ENCODE data around the gene DPF3.

The DPF3 gene

DNA sequence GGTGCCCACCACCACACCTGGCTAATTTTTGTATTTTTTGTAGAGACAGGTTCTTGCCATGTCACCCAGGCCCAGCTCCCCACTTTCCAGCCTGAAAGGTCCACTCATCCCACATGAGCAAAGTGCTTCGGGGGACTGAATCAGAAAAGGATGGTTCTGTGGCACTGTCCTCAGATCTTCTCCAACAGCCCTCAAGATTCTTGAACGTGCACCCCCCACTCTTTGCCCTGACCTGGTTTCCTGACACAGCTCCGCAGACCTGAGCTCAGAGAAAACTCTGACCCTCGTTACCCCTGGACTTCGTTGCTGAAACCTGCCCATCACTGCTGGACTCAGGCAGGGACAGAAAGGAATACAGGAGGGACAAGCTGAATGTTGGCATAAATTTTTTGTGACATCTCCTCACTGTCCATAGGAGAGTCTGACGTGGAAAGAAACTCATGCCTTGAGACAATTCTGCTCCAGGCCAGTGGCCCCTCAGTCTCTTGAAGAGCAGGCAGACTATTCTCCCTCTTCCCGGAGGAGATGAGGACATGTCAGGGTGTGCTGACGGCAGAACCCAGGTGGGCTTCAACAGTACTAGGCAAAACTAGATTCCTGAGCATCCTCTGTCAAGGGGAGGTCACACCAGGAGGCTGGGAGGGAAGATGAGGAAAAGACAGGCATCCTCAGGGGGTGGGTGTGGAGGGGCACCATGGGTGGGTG is 149.3 kb downstream of the DPF3 start:
- no peak for DNase-seq

DNA sequence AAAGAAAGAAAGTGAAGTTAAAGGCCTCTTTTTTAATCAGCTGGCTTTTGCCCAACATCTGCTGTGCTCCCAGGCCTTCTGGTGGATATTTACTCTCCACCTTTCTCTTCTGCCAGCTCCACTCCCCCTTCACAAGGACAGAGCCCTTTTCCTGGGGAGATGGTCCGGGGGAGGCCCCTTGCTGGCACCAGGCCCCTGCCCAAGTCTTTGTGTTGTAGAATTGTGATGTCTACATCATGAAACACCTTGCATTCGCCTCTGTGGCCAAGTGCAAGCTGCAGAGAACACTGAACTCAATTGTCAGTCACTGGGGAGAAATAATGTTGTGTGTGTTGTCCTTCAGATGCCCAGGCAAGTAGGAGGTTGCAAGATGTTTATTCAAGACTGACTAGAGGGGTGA is 150.3 kb downstream of the DPF3 start:
- peak in 5 of 58 donors; percentile 13 to 44 (median 27) for DNase-seq

DNA sequence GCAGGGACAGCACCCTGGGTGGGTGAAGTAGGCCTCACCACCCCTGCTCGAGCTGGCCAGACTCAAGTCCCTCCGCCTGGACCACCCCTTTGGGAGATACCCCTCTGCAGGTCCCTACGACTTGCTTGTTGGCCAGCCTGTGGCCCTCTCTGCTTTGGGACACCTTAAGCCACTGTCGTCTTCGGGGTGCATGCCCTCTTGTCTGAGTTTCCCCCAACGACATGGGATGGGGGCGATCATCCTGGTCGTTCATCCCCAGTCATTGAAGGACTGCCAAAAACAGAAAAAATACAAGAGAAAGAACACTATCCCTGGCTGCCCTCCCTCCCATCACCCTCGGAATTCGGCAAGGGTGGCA is 151.1 kb downstream of the DPF3 start:
- DNase-seq: peak in 2 of 58 donors; percentile 24 to 27

DNA sequence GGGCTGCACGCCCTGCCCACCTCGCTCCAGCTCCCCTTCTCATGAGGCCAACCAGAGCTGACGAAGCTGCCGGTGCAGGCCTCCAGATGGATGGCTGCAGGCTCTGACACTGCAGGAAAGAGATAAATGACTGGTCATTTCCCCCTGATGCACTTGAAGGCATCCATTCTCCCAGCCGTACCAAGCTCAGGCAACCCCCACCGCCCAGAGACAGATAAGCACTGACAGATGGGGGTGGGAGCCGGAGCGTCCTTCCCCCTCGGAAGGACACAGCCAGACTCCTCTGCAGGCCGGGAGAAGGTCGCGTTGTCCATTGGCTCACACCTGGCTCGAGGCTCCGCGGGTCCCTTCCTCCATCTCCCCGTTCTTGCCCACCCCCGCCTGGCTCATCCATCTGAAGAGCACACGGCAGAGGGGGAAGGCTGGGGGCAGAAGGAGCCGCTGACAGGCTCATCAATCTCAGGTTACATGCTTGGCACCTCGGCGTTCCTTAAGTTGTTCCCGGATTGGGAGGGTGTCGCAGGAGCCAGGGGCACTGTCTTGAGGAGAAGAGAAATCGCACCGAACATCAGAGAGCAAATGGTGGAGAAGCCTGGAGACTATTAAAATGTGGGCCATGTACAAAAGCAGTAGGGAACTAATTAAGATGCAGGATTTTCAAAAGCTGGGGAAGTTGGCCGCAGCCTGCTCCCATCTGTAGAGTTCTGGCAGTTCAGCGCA is 151.6 kb downstream of the DPF3 start:
- DNase-seq: peak in 14 of 58 donors; percentile 5 to 62 (median 28)

DNA sequence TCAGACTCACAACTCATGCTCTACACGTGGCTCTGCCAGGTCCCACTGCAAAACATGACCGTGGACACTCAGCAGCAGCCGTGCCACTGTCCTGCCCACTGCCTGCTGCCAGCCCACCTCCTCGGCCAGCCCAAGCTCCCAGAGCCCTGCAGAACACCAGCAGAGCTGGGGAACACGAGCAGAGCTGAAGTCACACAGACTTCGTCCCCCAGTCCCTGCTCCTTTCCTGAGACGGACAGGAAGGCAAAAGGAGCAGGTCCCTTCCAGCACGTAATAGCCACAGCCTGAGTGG is 152.1 kb downstream of the DPF3 start:
- no peak for DNase-seq

DNA sequence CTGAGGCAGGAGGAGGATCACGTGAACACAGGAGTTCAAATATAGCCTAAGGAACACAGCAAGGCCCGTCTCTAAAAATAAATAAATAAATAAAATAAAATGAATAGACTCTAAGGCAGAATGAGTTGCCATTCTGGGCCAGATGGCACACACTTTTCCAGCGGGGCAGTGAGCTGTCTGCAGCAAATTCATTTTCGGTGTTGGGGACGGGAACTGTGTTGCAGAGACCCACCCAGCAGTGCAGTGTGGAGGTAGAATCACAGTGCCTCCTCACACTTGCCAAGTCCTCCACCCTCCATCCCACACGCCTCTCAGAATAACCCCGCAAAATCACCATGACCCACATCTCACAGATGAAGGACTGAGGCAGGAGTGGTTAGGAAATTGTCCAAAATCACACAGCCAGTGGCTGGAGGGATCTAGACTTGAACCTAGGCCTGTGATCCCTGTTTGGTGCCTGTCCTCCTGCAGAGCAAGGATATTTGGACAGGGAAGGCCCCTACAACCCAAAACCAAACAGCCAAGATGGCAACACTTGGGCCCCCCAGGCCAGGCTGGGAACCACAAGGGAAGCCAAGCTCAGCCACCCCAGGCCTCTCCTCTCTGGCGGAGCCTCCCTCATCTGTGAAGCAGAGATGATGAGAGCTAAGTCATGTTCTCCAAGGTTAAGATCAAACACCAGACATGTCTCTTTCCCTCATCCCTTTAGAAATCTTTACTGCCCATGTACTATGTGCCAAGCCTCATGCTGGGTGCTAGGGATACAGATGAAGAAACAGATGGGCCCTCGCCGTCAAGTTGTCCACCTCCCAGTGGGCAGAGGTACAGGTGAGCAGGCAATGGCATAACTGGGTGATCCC is 152.7 kb downstream of the DPF3 start:
- DNase-seq: no peak

DNA sequence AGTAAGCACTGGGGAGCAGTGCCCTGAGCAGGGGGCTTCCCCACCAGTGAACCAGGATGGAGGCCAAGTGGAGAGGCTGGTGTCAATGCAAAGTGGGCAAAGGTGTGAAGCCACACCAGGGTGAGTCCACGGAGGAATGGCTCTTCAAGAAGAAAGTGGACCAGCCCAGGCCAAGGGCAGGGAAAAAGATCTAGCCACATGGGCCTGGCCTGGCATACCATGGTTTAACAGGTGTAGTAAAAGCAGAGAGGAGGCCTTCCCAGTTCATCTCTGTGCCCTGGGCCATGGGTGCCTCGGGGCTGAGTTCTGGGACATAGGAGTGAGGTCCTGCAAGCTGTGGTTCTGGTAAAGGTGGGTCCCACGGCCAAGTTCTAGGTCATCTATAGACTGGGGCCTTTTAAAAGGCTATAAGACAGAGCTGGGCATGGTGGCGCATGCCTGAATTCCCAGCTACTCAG is 153.4 kb downstream of the DPF3 start:
- no peak for DNase-seq

DNA sequence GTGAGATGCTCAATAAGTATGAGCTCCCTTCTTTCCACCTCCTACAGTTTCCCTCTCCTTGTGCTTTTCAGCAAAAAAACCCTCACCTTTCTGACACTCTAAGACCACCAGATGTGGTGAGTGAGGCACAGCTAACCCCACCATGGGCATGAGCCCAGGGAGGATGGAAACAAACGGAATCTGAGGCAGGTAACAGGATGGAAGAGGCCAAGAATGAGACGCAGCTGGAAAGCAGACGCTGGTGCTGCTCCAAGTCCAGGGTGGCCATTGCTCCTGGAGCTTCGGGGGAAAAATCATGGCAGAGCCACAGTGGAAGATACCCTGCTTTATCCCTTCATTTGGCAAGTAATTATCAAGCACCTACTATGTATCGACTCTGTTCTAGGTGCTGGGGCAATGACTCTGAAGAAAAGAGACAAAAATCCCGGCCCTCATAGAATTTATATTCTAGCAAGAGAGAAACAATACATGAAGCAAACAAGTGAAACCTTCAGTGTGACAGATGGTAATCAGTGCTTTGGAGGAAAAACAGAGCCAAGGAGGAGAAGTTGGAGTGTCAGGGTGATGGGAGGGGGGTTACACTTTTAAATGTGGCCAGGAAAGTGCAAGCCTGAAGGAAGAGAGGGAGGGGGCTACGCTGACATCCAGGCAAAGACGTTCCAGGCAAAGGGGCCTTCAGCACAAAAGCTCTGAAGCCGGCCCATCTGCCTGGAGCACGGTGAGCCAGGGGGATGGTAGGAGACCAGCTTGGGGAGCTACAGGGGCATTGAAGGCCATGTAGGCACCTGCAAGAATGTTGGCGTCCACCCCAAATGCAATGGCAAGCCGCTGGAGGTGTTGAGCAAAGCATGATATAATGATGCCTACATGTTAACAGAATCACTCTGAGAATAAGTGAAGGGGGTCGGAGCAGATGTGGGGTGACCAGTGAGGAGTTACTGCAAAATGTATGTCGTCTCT is 154.2 kb downstream of the DPF3 start:
- no peak for DNase-seq

DNA sequence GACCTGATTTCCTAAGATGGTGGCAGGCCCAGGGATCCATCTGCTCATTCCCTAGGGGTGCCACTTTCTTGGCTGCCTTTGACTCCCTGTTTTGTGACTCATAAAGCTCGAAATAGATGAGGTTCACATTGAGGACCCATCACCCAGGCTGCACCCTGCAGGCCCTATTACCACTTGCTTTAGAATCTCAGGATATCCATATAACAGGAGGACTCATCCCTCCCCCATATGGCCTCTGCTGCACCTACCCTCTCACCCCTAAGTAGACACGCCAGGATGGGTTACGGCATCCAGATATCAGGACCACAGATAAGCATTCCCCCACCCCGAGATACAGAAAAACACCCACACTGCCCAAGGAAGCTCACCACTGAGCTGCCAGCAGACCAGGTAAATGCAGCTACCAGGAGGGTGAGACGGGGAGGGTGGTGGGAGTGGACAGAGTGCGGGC is 155.7 kb downstream of the DPF3 start:
- DNase-seq: no peak

DNA sequence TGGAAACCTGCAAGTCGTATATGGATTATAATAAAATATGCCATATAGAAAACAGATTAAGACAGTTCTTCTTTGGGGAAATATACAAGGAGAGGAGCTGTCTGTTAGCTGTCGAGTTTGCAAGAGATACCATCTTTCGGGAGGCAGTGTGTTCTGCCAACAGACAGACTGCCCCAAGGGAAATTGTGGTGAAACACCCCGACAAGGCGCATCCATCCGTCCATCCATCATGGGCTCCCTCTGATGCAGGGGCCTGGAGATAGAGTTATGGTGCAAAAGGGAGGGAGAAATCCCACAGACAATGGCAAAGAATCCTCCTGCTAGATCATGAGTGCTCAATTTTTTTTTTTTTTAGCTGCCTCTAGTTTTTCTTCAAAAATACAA is 156.3 kb downstream of the DPF3 start:
- no peak for DNase-seq

DNA sequence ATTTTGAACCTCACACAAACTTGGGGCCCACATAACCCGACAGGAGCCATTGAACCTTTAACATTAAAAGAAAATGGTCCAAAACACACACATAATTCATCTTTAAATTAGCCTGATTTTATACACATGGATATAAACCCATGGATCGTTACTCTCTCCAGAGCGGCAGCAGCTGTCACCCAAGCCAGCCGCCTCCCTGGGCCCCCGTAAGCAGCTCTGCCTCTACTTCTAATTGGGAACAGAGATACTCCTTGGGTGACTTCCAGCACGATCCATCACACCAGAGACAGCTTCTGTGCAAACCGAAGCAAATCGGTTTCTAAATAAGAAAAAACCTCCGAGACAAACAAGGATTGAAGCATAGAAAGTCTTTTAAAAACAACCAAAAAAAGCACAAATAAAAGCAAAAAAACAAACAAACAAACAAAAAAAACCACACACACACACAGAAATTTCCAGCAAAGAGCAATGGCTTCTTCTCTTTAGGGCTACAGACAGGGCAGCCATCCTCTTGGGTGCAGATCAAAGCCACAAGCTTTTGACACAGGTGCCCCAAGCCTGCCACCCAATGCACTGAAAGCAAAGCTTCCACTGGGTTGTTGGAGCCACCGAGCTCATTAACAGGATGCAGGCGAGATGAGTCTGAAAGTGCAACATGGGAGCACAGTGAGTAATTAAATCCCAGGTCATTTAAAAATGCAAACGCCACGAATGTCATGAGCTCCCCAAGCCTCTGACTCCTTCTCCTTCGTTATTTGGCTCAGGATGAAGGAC is 156.9 kb downstream of the DPF3 start:
- DNase-seq: no peak

DNA sequence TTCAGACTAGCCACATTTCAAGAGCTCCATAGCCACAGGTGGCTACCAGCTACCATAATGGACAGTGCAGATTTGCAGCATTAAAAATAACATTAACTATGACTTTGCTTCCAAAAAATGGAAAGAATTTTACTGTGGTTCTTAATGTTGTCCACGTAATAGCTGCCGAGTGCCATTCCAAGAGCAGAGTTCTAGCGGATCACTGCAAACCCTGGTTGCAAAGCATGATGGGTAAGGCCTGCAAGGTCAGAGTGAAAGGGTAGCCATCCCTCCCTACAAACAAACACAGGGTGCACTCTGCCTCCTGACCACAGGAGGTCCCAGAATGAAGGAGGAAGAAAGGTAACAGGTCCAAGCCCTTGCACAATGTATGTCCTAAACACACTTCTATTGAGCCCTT is 157.6 kb downstream of the DPF3 start:
- DNase-seq: no peak

DNA sequence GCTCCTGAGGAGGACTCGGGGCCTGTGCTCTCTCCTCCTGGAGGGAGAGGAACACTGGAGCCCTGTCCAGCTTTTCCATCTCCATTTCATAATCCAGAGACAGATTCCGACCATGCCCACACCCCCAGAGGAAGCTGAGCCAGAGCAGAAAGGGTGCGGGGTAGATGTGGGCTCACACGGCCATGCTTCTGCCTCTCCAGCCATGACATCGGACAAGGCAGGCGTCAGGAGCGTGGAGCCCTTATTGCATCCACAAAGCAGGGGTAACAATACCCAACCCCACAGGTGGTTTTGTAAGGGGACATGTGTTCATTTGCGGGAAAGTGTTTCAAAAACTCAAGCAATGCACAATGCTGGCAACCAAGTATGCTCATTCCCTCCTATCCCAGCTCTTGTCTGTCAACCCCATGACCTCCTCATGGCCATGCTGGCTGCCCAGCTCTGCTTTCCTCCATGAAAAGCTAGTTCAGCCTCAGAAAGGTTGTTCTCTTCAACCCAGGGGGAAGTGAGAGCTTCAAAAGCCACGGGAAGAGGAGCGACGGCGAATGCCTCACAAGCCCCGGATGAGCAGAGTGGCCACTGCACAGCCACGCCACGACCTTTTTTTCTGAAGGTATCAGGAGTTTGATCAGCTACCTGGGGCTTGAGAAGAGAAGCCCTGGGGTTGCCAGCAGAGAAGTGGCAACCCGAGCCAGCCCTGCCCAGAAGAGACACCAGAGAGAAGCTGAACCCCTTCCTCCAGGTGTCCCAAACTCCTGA is 161.7 kb downstream of the DPF3 start:
- DNase-seq: no peak

DNA sequence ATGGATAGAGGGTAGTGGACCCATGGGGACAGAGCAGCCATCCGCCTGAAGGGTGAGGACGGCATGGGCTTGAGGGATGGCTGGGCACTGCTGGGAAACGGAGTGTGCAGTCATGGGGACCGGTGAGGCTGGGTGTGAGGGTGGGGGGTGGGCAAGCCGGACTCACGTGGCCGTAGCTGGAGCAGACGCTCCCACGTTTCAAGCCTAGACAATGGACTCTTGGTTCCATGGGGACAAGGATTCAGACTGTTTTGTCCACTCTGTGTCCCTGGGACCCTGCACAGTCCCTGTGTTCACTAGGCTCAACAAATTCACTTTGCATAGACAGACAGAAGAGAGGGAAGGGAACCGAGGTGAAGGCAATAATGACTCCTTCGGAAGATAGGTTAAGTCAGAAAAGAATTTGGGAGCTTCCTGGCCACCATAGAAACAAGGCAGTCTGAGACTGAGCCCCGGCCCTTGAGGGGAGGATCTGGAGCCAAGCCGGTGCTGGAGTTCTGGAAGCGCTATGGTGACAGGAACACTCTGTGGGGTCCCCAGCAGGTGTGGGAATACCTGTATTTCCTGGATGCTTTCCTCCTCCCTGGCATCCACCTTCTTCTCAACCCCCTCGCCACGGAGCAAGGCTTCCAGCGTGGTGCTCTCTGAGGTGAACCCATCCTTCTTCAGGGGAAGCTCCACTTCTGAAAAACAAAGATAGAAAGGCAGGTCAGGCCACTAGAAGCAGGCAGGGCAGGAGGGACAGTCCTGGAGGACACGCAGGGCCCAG is 162.5 kb downstream of the DPF3 start:
- peak in 16 of 58 donors; percentile 8 to 68 (median 20) for DNase-seq

DNA sequence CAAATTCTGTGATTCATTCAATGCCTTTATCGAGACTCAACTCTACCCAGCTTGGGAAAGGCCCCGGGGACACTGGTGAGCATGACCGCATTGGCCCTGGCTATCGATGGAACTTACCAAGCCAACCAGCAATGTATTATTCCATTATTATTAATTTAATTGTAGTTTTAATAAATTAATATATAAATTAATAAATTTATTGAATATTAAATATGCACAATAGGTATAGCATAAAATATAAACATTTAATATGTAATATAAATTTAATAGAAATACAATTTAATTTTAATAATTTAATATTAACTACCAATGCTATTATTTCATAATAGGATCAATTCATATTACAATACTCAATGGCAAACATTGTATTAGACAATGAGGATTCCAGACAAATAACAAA is 163.4 kb downstream of the DPF3 start:
- DNase-seq: no peak

DNA sequence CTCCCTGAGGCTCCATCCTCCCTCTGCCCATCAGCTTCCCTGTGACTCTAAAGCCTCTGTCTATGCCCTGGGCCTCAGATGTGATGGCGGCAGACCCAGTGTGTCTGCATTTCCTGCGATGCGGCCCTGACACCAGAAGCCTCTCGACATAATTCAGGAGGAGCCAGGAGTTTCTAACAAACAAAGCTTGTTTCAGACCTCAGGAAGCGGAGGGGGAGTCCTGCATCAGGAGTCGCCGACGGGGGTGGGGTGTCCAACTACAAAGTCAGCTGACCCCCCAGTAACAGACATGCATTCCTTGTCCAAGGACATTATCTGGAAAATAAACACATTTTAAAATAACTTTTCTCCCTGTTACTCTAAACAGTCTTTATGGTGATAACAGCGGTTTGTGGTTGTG is 167.5 kb downstream of the DPF3 start:
- peak in 5 of 58 donors; percentile 10 to 38 (median 24) for DNase-seq

DNA sequence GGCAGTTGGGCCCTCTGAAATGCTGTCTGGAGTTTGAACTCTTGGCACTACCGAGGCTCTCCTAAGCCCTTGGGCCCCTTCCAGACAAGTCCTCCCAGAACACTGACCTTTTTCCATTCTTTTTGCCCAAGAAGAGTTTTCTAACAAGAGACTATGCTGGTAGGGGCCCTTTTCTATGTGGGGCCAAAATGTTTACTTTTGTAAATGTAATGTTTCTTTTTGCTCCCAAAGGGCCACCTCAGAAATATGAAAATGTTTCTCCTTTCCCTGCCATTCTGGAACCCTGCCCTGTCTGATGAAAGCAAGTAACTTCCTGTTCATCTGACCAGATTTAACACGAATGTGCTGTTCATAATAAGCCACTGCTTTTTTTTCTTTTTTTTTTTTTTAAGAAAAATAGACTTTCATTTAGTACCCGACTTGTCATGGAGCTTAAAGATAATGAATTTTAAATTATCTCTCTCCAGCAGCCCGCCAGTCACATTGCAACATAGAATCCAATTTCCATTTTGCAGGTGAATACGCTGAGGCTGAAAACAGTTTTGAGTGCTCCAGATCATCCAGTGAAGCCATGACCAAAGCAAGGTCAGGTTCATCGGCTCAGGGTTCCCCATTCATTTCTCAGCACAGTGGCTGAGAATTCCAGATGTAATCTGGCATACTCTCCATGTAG is 169.9 kb downstream of the DPF3 start:
- DNase-seq: no peak

DNA sequence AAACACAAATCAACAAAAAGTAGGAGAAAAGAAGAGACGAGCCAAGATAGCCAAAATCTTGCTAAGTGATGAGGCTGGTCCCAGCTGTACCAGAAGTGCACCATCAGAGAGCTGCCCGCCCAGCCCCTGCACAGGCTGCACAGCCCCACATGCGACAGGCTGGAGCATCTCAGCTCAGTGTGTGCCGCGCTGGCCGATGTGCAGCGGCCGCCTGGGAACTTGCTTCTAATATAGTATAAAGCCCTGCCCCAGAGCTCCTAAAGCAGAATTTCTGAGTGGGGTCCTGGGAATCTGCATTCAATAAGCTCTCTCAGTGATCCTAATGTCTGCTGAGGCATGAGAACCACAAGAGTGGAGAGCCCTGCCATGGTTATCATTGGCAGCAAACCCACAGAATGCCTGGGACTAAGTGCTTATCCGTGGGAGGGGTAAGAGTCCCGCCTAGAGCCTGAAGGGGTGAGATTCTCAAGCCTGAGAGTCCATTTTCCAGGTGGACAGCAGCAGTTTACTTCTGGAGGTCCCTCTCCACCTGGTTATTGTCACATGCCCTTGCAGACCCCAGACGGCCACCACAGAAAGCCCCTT is 171.6 kb downstream of the DPF3 start:
- no peak for DNase-seq
